T-helper 2 cell treated with Interferon-gamma antibody and Interleukin-4, amounts not matched to agents 100 ng/mL and 5 ng/mL, for 36 hours (primary cell): ENCODE data around the gene PDE2A. TPM values are rescaled to one million over a fixed set of nuclear protein-coding genes. Genes with fewer than 3 reads are reported as not detected.
"Not testable (repeated sequence)": the region's sequence is repeated elsewhere in the genome, so short reads cannot be mapped to it uniquely, and the experiment has no call there.

Source experiments
- intact Hi-C: fragments of 100-400 bp; cut with micrococcal nuclease; formaldehyde crosslinking; loops from one replicate; pipeline ENCODE4 v1.15.1; 2023
- total RNA-seq: library from RNA; stranded (reverse); gene quantifications from 2 replicates; pipeline ENCODE4 v1.2.3, GENCODE V29; 2022

Gene PDE2A
- total RNA-seq, 1 donor from 2014 or later, result 0.52 TPM

- intact Hi-C loops, result no loop called here
Measured at GRCh38 chr11:72580642-72580950, 93.6 kb downstream of the PDE2A start.

GRCh38 chr11:72579816-72580641 is 94.2 kb downstream of the PDE2A start:
- intact Hi-C loops, result no loop called here

- intact Hi-C loops, result no loop called here
Measured at GRCh38 chr11:72578991-72579815, 95.0 kb downstream of the PDE2A start.

DNA sequence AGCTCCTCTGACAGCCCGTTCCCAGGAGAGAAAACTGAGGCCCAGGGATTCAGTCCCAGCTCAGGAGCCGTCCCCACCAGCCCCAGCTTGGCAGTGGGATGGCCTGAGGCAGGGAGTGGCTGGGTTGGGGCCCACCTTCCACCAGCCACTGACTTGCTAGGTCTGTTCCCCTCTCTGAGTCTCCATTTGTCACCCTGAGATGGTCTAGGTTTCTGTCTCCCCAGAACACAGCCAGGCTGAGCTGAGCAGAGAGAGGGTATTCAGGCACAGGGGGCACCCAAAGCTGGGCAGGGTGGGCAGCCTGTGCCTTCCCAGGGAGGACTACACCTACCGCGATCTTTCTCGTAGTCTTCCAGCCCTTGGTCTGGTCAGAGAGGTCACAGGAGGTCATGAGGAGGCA is 95.7 kb downstream of the PDE2A start:
- intact Hi-C loops, result no loop called here

- intact Hi-C loops, result no loop called here
Measured at GRCh38 chr11:72578051-72578450, 96.2 kb downstream of the PDE2A start.

- intact Hi-C loops, result no loop called here
Measured at GRCh38 chr11:72577271-72577721, 96.9 kb downstream of the PDE2A start.

DNA sequence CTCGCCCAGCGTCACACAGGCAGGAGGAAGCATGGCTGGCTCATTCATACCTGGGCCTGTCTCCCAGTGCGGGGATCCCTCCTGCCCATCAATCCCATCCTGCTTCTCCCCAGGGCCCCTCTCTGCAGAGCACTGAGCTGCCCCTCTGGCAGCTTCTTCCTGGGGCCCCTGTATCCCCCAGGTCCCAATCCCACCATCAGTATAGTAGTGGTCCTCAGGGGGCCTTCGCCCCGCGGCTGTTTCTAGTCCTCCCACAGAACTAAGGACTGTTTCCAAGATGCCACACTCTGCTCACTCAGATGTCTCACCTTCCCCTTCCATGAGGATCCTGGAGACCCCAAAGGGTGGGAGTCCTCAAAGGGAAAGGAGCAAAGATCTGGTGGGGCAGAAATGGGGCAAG is 97.6 kb downstream of the PDE2A start:
- intact Hi-C loops, result no loop called here

- intact Hi-C loops, result no loop called here
Measured at GRCh38 chr11:72576243-72576595, 98.0 kb downstream of the PDE2A start.

DNA sequence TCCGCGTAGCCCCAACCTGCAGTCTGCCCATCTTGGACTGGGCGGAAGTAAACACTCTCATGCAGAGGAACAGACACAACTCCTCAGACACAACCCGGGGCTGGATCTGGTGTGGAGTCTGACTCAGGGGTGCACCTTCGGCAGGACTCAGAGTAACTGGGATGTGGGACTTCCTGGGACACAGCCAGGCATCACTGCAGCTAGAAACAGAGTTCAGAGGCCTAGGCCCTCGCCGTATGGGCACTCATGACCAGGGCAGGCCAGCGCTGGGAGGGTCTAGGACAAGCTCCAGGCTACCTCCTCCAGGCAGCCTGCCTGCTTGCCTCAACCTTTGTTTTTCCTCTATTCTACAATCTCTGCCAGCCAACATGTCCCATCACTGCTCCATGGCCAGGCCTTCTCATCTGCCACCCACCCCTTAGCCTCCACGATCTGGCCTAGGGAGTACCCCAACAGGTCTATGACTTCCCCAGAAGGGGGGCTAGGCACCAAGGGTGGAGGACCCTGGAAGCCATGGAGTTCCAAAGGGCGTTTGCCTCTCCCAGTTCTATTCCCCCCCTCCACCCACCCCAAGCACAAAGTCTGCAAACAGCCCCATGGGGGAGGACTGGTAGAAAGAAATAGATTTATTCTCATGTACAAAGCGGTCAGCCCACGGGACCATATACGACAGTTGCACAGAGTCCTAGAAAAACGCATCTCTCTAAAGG is 98.5 kb downstream of the PDE2A start:
- intact Hi-C loops, result no loop called here

GRCh38 chr11:72574548-72575460 is 99.4 kb downstream of the PDE2A start:
- intact Hi-C loops, result no loop called here

DNA sequence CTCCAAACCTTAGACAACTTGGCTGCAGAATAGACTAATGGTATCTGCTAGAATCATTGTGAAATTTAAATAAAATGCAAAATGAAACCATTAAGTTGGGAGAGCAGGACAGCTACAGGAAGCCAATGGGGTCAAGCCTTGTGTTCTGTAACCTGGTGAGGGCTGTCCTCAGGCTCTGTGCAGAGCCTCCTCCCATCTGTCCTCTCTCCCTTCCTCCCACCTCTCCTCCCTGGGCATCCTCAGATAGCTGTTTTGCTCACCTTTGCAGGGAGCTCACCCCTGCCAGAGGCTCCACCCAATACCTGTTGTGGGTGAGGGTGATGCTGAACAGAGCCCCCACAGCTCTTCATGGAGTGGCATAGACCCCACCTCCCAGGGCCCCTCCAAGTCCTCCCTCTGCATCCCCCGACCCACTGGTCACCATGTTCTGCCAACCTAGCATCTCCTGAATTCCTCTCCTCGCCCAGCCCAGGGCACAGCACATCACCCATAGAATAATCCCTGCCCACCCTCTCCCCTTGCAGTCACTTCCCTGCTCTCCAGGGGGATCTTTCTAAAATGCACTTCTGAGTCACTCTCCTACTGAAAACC is 100.3 kb downstream of the PDE2A start:
- intact Hi-C loops, result loop anchor here (1.0 kb wide), 2 partner anchors 92 to 103 kb away; no protein-coding TSS in a partner anchor

GRCh38 chr11:72573072-72573854 is 101.0 kb downstream of the PDE2A start:
- intact Hi-C loops, result loop anchor here (1.0 kb wide), 2 partner anchors 91 to 102 kb away; no protein-coding TSS in a partner anchor

- intact Hi-C loops, result not testable (repeated sequence)
Measured at GRCh38 chr11:72572540-72572939, 101.7 kb downstream of the PDE2A start.

- intact Hi-C loops, result no loop called here
Measured at GRCh38 chr11:72570893-72571661, 103.1 kb downstream of the PDE2A start.

- intact Hi-C loops, result no loop called here
Measured at GRCh38 chr11:72569966-72570892, 104.0 kb downstream of the PDE2A start.

DNA sequence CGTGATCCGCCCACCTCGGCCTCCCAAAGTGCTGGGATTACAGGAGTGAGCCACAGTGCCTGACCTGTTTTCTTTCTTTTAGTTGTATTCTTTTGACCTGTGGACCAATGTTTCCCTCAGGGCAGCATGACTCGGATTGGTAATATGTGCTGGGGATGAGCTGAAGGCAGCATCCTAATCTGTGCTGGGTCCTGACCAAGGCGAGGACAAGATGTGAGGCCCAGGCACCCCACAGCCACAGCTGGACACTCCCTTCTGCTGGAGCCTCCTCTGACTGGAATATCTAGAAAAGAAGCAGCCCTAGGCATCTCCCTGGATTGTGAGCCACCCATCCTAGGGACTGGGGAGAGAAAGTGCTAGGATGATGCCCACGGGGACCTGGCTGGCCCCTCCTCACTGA is 105.4 kb downstream of the PDE2A start:
- intact Hi-C loops, result no loop called here

DNA sequence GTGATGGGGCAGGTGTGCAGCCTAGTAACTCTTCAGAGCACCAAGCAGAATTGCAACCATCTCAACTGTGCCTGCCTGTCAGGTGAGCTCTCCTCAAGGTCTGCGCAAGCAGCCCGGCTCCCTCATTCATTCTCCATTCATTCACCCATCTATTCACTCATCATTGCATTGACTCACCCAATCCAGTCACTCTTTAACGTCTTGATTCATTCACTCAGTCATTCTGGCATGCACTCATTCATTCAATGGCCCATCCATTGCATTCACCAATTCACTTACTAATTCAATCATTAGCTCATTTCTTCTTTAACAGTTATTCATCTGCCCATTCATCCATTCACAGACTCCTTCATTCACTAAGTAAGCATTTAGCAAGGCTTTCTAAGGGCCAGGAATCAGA is 111.8 kb downstream of the PDE2A start:
- intact Hi-C loops, result no loop called here

GRCh38 chr11:72561856-72562255 is 112.4 kb downstream of the PDE2A start:
- intact Hi-C loops, result no loop called here
